Activated CD8-positive, alpha-beta memory T cell treated with anti-CD3 and anti-CD28 coated beads, Interleukin-2, amount 10 ng/mL, durations not matched to agents 7 days and 5 days (primary cell): ENCODE results near the gene TPSB2. TPM values are rescaled to one million over a fixed set of nuclear protein-coding genes. Genes with fewer than 3 reads are reported as not detected.
"Not testable (repeated sequence)": the region's sequence is repeated elsewhere in the genome, so short reads cannot be mapped to it uniquely, and the experiment has no call there.

Experiments used
- ATAC-seq: fragments of 150-1000 bp; cut with Tn5 transposase; one replicate; pipeline ENCODE4 v1.10.0; 2021; ENCODE audit warnings: moderate library complexity
- CTCF ChIA-PET: fragments of 350-600 bp; sonication (Branson Sonifier 250); formaldehyde crosslinking; loops from one replicate; lab custom pipeline; 2021; ENCODE audit warnings: antibody characterized with exemption; lab: Charles Lee
- DNase-seq: peaks from one replicate; pipeline ENCODE4 v3.0.0-alpha.2; 2020
- H3K27ac Mint-ChIP-seq: one replicate; pipeline ENCODE4 v1.8.0; 2021; ENCODE audit warnings: mild to moderate bottlenecking, mixed read lengths
- H3K27me3 Mint-ChIP-seq: one replicate; pipeline ENCODE4 v1.8.0; 2021; ENCODE audit warnings: mixed read lengths
- H3K36me3 Mint-ChIP-seq: one replicate; pipeline ENCODE4 v1.8.0; 2021; ENCODE audit warnings: mild to moderate bottlenecking, mixed read lengths
- H3K4me1 Mint-ChIP-seq: one replicate; pipeline ENCODE4 v1.8.0; 2021; ENCODE audit warnings: mixed read lengths
- H3K4me3 Mint-ChIP-seq: one replicate; pipeline ENCODE4 v1.8.0; 2021; ENCODE audit warnings: mild to moderate bottlenecking, moderate library complexity, mixed read lengths
- H3K9me3 Mint-ChIP-seq: one replicate; pipeline ENCODE4 v1.8.0; 2022; ENCODE audit warnings: low read depth, mixed read lengths
- total RNA-seq, 2 experiments: library from RNA; stranded (reverse); gene quantifications; one replicate each; pipeline ENCODE4 v1.2.3, GENCODE V29; 2021

The TPSB2 gene
- total RNA-seq, 2 experiments from 2014 or later: not detected

- H3K27ac Mint-ChIP-seq, H3K27me3 Mint-ChIP-seq, H3K4me3 Mint-ChIP-seq, H3K36me3 Mint-ChIP-seq, H3K4me1 Mint-ChIP-seq, DNase-seq, H3K9me3 Mint-ChIP-seq, ATAC-seq, CTCF ChIA-PET: not testable (repeated sequence)
Measured at GRCh38 chr16:1190789-1191188, 39.2 kb downstream of the TPSB2 start.

- H3K27ac Mint-ChIP-seq: no peak overlapping the region
- H3K4me1 Mint-ChIP-seq: no peaks in the 10 kb centered on the region
- CTCF ChIA-PET: no interaction called here
- H3K27me3 Mint-ChIP-seq: no peaks in the 10 kb centered on the region
- H3K9me3 Mint-ChIP-seq: no peaks in the 10 kb centered on the region
- no peak overlapping the region for H3K4me3 Mint-ChIP-seq
- H3K36me3 Mint-ChIP-seq: no peaks in the 10 kb centered on the region
- ATAC-seq (no peak), DNase-seq (no peak)
Measured at GRCh38 chr16:1189455-1189854, 40.5 kb downstream of the TPSB2 start.

DNA sequence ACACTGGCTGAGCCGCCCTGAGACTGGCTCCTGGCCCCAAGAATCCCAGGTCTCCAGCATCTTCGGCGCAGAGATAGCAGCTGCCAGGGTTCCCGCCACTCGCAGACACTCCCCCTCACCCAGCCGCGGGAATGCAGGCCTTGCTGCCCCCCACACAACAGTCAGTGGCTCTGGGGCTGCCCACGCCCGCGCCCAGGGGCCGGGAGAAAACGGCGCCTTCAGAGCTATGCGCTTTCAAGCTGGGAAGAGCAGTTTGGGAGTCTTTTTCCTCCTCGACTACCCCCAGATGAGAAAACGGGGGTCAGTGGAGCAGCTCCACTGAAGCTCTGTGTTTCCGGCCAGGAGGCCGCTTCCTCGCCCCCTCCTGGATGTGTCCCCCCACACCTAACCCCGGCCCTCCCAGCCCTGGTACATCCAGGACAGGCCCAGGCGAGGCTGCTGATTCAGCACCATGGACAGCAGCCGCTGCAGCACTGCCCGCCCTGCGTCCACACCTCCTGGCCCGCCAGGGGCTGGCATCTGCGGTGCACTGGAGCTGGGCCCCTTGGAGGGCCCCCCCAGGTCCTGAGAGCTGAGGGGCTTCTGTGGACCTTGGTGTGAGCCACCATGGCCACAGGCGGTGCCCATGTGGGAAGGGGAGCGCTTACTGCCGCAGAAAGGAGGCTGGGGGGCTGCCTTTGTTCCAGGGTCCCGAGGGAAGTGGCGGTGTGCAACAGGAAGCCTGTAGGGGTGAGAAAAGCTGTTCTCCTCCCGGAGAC is 41.4 kb downstream of the TPSB2 start:
- CTCF ChIA-PET: no interaction called here
- ATAC-seq: peak; percentile 79
- H3K27ac Mint-ChIP-seq: no peak overlapping the region

DNA sequence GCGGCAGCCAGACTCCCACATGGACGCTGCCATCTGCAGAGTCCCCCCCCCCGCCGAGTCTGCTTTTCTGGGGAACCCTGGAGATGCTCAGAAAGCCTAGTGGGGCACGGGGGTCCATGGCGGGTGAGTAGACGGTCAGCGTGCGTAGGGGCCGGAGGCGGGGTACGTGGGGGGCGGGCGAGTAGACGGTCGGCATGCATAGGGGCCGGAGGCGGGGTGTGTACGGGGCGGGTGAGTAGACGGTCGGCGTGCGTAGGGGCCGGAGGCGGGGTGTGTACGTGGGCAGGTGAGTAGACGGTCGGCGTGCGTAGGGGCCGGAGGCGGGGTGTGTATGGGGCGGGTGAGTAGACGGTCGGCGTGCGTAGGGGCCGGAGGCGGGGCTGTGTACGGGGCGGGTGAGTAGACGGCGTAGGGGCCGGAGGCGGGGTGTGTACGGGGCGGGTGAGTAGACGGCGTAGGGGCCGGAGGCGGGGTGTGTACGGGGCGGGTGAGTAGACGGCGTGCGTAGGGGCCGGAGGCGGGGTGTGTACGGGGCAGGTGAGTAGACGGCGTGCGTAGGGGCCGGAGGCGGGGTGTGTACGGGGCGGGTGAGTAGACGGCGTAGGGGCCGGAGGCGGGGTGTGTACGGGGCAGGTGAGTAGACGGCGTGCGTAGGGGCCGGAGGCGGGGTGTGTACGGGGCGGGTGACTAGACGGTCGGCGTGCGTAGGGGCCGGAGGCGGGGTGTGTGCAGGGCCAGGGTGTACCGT is 44.4 kb downstream of the TPSB2 start:
- H3K4me3 Mint-ChIP-seq, CTCF ChIA-PET: not testable (repeated sequence)

More for the DNA sequence above, 41.4 kb downstream of the TPSB2 start:
- H3K36me3 Mint-ChIP-seq: no peaks in the 10 kb centered on the region
- H3K27me3 Mint-ChIP-seq: no peaks in the 10 kb centered on the region
- no peaks in the 10 kb centered on the region for H3K9me3 Mint-ChIP-seq
- no peaks in the 10 kb centered on the region for H3K4me1 Mint-ChIP-seq
- peak; percentile 64 for DNase-seq
- H3K4me3 Mint-ChIP-seq: no peak overlapping the region

GRCh38 chr16:1184980-1185379 is 45.0 kb downstream of the TPSB2 start:
- DNase-seq (no peak), ATAC-seq (no peak)
- H3K27ac Mint-ChIP-seq: no peak overlapping the region
- H3K4me3 Mint-ChIP-seq: no peak overlapping the region
- no peaks in the 10 kb centered on the region for H3K36me3 Mint-ChIP-seq
- H3K4me1 Mint-ChIP-seq: no peaks in the 10 kb centered on the region
- CTCF ChIA-PET: no interaction called here
- H3K9me3 Mint-ChIP-seq: no peaks in the 10 kb centered on the region
- no peaks in the 10 kb centered on the region for H3K27me3 Mint-ChIP-seq

More for the DNA sequence above, 44.4 kb downstream of the TPSB2 start:
- not testable (repeated sequence) for H3K27me3 Mint-ChIP-seq, H3K9me3 Mint-ChIP-seq, H3K36me3 Mint-ChIP-seq, H3K27ac Mint-ChIP-seq, H3K4me1 Mint-ChIP-seq, ATAC-seq, DNase-seq

DNA sequence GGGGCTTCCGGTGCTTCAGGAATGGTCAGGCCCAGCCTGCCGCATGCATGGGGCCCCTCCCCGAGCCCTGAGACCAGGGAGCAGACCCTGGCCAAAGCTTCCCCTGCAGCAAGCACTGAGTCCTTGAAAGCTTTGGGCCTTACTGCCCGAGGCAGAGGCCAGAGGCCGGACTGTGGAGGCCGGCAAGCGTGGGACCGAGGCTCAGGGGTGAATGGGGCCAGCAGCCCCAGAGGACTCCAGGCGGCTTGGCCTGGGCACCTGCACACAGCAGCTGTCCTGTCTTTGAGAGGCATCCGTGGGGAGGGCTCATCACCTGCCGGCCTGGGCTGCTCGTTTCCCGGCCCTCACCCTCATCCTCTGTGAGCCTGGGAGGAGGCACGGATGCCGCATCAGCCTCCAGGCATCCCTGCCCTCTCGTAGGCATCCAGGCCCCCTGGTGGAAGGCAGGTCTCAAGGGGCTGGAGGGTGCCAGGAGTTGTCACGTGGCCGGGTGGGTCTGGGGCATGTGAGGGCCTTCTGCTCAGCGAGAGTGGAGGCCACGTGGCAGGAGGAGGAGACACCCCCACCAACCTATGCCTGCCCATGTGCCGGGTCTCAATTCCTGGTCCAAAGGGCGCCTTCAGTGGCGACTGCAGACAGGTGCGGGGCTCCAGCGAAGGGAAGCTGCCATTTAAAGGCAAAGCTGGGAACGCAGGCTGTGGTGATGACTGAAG is 45.7 kb downstream of the TPSB2 start:
- Mint-ChIP-seq H3K27ac (no peak overlapping the region), H3K4me3 (no peak overlapping the region), H3K36me3 (no peaks in the 10 kb centered on the region), H3K27me3 (no peaks in the 10 kb centered on the region), H3K9me3 (no peaks in the 10 kb centered on the region), H3K4me1 (no peaks in the 10 kb centered on the region)
- CTCF ChIA-PET: no interaction called here
- ATAC-seq: no peak
- no peak for DNase-seq

- Mint-ChIP-seq H3K4me1 (no peaks in the 10 kb centered on the region), H3K27ac (no peak overlapping the region), H3K36me3 (no peaks in the 10 kb centered on the region), H3K27me3 (no peaks in the 10 kb centered on the region), H3K9me3 (no peaks in the 10 kb centered on the region), H3K4me3 (no peak overlapping the region)
- ATAC-seq (no peak), DNase-seq (no peak)
- CTCF ChIA-PET: no interaction called here
Measured at GRCh38 chr16:1182950-1183907, 46.8 kb downstream of the TPSB2 start.

DNA sequence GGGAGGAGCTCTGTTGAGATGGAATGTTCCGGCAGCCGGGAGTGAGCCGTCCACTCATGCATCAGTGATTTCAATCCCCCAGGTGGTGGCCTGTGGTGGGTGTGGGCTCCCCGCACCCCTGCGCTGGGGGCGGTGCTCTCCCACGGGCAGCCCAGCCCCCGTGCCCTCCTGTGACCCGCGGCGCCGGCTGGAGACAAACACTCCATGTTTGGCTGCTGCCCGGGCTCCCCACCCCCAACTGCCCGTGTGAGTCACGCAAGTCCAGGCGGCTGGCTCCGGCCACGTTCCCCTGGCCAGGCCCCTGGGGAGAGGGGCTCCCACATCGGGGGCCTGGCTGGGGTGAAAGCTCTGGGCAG is 47.7 kb downstream of the TPSB2 start:
- H3K9me3 Mint-ChIP-seq: no peaks in the 10 kb centered on the region
- no peak overlapping the region for H3K4me3 Mint-ChIP-seq
- DNase-seq (no peak), ATAC-seq (no peak)
- H3K27ac Mint-ChIP-seq: no peak overlapping the region
- H3K4me1 Mint-ChIP-seq: no peaks in the 10 kb centered on the region
- no peaks in the 10 kb centered on the region for H3K27me3 Mint-ChIP-seq
- no peaks in the 10 kb centered on the region for H3K36me3 Mint-ChIP-seq
- CTCF ChIA-PET: no interaction called here

- no peak overlapping the region for H3K27ac Mint-ChIP-seq
- H3K4me3 Mint-ChIP-seq: no peak overlapping the region
- CTCF ChIA-PET: no interaction called here
- no peak for DNase-seq
- H3K9me3 Mint-ChIP-seq: no peaks in the 10 kb centered on the region
- no peak for ATAC-seq
- H3K36me3 Mint-ChIP-seq: no peaks in the 10 kb centered on the region
- no peaks in the 10 kb centered on the region for H3K4me1 Mint-ChIP-seq
- no peaks in the 10 kb centered on the region for H3K27me3 Mint-ChIP-seq
Measured at GRCh38 chr16:1181404-1182315, 48.3 kb downstream of the TPSB2 start.

GRCh38 chr16:1180549-1181403 is 49.2 kb downstream of the TPSB2 start:
- Mint-ChIP-seq H3K27me3 (no peaks in the 10 kb centered on the region), H3K36me3 (no peaks in the 10 kb centered on the region), H3K27ac (no peak overlapping the region), H3K4me1 (no peaks in the 10 kb centered on the region), H3K4me3 (no peak overlapping the region), H3K9me3 (no peaks in the 10 kb centered on the region)
- no peak for ATAC-seq
- no peak for DNase-seq
- CTCF ChIA-PET: no interaction called here
